Ishikawa (cell line): ENCODE results near the gene ARAF.

Experiments
- EGR1 ChIP-seq: IDR thresholded peaks from 2 replicates; pipeline ENCODE4 v1.6.1; 2012
- RAD21 ChIP-seq: IDR thresholded peaks from 2 replicates; pipeline ENCODE4 v1.6.1; 2012; ENCODE audit warnings: low read depth
- TAF1 ChIP-seq: IDR thresholded peaks from 2 replicates; pipeline ENCODE4 v1.6.1; 2012; ENCODE audit warnings: low read depth, mild to moderate bottlenecking
- TCF12 ChIP-seq: IDR thresholded peaks from 2 replicates; pipeline ENCODE4 v1.6.1; 2012; ENCODE audit warnings: low read depth
- TF ChIP-seq, protein P1 (sequence below): IDR thresholded peaks from 2 replicates; pipeline ENCODE4 v1.6.1; 2012

DNA sequence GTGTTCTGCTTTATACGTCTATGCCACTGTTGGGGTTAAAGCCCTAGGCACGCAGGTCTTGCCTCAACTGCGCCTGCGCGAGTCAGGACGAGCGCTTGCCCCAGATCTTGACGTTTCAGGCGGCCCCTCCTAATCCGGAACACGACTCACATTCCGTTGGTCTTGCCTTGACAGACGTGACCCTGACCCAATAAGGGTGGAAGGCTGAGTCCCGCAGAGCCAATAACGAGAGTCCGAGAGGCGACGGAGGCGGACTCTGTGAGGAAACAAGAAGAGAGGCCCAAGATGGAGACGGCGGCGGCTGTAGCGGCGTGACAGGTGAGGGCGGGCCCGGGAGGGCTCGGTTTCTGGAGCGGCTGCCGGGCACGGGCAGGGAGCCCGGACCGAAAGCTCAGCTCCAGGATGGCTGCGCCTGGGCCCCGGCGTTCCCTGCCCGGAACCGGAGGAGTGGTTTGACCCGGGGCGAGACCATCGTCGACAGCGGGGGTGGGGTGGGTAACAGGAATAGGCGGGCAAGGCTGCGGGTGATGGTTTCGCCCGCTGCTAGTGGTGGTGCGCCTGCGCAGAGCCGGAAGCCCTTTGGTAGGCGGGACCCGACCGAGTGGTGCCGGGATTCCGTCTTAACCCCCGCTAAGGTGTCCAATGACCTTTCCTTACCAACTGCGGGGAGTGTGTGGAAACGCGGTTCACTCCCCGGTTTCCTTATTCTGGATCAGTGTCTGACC is at the start of gene ARAF:
- TF ChIP-seq RAD21, result no peak
- 0 out of 2 replicates have a peak, but pooled peaks have one; percentile 14 for TF ChIP-seq EGR1
- peak; percentile 80 for TF ChIP-seq TAF1
- no peak for TF ChIP-seq TCF12
- TF ChIP-seq, protein P1, sequence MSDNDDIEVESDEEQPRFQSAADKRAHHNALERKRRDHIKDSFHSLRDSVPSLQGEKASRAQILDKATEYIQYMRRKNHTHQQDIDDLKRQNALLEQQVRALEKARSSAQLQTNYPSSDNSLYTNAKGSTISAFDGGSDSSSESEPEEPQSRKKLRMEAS, result peak; percentile 70
